GM10248 (cell line): ENCODE data around the gene SCRT2.

Experiments used
- CTCF ChIA-PET: fragments of 300-600 bp; sonication (Branson Sonifier 250); formaldehyde crosslinking; extraction: SDS; loops from one replicate; lab custom pipeline; 2021; ENCODE audit warnings: antibody characterized with exemption; lab: Yijun Ruan, JAX
- POLR2A ChIA-PET: fragments of 350-650 bp; sonication (Branson Sonifier 250); formaldehyde crosslinking; extraction: SDS; loops from one replicate; lab custom pipeline; 2020; ENCODE audit warnings: antibody characterized with exemption; lab: Yijun Ruan, JAX
- DNase-seq: peaks from one replicate; pipeline ENCODE4 v3.0.0; 2012; ENCODE audit errors: extremely low spot score
- TF ChIP-seq, protein P1 (sequence below): IDR thresholded peaks from 2 replicates; pipeline ENCODE4 v1.5.1; 2012; ENCODE audit warnings: mild to moderate bottlenecking, low read depth; ENCODE audit errors: extremely low read depth, missing control alignments, control extremely low read depth

Gene SCRT2

DNA sequence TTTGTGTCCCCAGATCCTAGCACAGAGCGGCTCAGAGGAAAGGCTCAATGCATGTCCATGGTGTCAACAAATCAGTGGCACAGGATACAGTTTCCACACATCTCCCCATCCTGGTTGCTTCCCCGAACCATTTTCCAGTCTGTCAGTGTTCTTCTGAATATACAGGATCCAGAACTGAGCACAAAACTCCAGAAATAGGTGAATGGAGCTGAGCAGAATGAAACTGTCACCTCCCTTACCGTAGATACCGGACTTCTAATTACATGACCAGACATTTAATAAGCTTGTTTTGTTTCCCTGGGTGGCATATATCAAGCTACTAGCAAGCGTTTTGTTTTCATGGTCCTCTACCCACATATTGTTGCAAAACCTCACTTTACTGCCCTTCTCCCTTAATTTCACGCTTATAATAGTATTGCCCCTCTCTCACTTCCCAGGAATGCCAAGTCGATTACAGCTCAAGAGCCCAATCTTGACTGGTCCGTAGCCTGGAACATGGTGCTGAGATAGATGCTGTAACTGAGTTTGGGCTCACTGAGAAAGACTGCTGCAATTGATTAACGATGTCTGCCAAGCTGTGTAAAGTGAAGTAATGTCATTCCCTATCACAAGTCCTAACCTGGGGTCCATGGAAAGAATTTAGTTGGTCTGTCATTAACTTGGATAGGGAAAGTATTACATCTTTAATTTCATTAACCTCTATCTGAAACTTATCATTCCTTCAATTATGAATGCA, 12.0 kb upstream of the SCRT2 start:
- ChIA-PET CTCF (interaction anchor here (1.4 to 1.5 kb wide), 3 partner anchors 9 to 42 kb away, joined by 3 to 5 read pairs (median 5); no protein-coding TSS in a partner anchor), POLR2A (no interaction called here)
- DNase-seq: no peak
- TF ChIP-seq, protein P1, sequence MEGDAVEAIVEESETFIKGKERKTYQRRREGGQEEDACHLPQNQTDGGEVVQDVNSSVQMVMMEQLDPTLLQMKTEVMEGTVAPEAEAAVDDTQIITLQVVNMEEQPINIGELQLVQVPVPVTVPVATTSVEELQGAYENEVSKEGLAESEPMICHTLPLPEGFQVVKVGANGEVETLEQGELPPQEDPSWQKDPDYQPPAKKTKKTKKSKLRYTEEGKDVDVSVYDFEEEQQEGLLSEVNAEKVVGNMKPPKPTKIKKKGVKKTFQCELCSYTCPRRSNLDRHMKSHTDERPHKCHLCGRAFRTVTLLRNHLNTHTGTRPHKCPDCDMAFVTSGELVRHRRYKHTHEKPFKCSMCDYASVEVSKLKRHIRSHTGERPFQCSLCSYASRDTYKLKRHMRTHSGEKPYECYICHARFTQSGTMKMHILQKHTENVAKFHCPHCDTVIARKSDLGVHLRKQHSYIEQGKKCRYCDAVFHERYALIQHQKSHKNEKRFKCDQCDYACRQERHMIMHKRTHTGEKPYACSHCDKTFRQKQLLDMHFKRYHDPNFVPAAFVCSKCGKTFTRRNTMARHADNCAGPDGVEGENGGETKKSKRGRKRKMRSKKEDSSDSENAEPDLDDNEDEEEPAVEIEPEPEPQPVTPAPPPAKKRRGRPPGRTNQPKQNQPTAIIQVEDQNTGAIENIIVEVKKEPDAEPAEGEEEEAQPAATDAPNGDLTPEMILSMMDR: no peak

DNA sequence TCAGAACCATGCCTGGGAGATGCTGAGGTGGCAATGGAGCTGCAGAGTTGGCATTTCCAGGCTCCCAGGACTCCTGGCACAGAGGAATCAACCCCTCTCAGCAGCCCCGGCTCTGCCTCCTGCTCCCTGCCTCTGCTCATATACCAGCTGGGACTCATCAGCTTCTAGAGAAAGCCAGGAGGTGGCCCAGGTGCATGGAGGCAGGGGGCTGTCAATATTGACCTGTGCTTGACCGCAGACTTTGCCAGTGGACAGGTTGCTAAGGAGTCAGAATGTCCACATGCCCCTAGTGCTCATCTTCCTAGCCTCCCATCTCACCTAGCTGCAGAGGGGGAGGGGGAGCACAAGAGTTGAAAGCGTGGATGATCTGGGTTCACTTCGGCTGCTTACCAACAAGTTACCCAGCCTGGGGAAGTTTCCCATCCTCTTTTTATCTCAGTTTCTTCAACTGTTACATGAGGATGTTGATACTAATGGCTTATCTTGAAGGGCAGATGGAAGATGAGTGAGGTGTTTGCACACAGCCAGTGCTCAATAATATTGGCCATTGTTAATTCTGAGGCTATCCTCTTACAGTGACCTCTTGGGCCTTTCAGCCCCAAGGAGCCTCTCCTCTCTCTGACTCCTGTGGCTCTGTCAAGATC, 9.2 kb upstream of the SCRT2 start:
- no peak for DNase-seq
- TF ChIP-seq, protein P1: no peak
- ChIA-PET POLR2A (no interaction called here), CTCF (no interaction called here)

DNA sequence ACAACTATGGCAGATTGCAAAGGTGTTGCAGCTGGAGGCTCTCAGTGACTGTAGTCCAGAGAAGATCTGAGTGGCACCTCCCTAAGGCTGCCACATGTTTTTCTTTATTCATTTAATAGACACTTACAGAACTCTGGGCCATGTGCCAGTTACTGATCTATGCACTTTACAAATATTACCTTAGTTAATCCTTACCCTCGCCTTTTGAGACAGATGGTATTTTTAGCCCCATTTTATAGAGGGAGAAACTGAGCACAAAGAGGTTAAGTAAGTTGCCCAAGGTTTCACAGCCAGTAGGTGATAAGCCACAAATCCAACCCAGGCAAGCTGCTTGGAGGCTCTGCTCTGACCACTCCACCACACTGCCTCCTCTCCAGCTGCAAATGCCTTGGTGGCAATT, 6.5 kb upstream of the SCRT2 start:
- TF ChIP-seq, protein P1: no peak
- ChIA-PET POLR2A (no interaction called here), CTCF (interaction anchor here (1.6 to 2.2 kb wide), 2 partner anchors 8 to 14 kb away, joined by 3 to 12 read pairs; no protein-coding TSS in a partner anchor)
- DNase-seq: no peak

DNA sequence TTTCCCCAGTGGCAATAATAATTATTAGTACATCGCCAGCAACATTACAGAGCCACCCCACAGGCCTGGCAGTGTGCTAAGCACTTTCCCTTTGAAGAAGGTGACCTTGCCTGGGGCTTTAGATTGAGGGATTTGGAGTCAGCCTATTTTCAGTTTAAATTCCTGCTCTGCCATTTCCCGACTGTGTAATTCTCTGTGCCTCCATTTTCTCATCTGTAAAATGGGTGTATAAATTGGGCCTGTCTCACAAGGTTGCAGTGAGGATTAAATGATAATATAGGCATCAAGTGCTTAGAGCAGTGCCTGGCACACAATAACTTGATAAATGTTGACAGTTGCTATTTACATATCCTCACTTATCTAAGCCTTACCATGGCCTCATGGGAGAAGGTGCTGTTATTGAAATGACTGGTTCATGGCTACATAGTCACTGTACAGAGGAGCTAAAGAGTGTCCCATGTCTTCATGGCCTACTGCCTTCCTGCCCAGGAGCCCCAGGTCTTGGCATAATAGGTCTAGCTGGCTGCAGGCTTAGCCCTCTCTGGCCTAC, 5.1 kb upstream of the SCRT2 start:
- no peak for DNase-seq
- TF ChIP-seq, protein P1: no peak
- ChIA-PET CTCF (no interaction called here), POLR2A (no interaction called here)

DNA sequence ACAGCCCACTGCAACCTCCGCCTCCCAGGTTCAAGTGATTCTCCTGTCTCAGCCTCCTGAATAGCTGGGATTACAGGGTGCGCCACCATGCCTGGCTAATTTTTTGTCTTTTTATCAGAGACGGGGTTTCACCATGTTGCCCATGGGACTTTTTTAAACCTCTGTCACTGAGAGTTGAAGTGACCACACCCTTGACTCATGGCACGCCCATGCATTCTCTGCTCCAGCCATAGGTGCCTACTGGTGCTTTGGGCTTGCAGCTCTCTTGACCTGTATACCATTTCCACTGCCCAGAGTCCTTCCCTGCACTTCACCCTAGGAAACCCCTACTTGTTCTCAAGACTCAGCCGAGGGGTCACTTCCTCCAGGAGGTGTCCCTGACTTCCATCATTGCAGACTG, 2.4 kb upstream of the SCRT2 start:
- ChIA-PET CTCF (interaction anchor here (1.1 to 4.9 kb wide), 3 partner anchors 11 to 115 kb away, joined by 3 to 23 read pairs (median 4); no protein-coding TSS in a partner anchor), POLR2A (interaction anchor here (0.7 kb wide), 1 partner anchor 1726 kb away, joined by 4 read pairs; no protein-coding TSS in a partner anchor)
- DNase-seq: no peak
- TF ChIP-seq, protein P1: no peak

DNA sequence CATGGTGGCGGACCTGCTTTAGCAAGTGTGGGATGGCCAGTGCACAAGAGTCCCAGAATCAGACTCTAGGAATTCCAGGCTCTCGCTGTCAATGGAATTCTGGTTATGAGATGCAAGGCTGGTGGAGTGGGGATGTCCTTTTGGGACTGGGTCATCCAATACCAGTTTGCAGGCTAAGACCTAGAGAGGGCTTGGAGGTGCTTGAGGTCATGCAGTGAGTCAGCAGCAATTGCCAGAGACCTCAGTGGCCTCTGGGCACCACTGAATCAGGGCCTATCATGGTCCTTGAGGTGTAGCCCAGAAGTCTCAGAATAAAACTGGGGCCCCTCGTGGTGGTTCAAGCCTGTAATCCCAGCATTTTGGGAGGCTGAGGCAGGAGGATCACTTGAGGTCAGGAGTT, 1.4 kb upstream of the SCRT2 start:
- POLR2A ChIA-PET: no interaction called here
- CTCF ChIA-PET: interaction anchor here (4.9 kb wide), 1 partner anchor 10 kb away, joined by 23 read pairs; no protein-coding TSS in a partner anchor
- TF ChIP-seq, protein P1: no peak
- DNase-seq: no peak
